DND-41 (cell line): ENCODE results near the gene FEZF1.

Source experiments
- CTCF ChIP-seq: IDR thresholded peaks from 2 replicates; pipeline ENCODE4 v1.5.1; 2012; ENCODE audit warnings: borderline replicate concordance, low read length, moderate library complexity, mild to moderate bottlenecking; ENCODE audit not compliant: poor library complexity, severe bottlenecking; ENCODE audit errors: extremely low read depth
- EZH2 ChIP-seq: IDR thresholded peaks from 3 replicates; pipeline ENCODE4 v1.6.1; 2012; ENCODE audit warnings: borderline replicate concordance, low read depth, mild to moderate bottlenecking, moderate library complexity, low read length, inconsistent platforms; ENCODE audit not compliant: severe bottlenecking

- no peak for TF ChIP-seq CTCF
- TF ChIP-seq EZH2, result no peak
These were observed 1.6 kb downstream of the FEZF1 start for GRCh38 chr7:122302761-122303530.
